Tibial nerve (tissue), 4 donors: Measurements from ENCODE around the gene SLC16A8. TPM values are rescaled to one million over a fixed set of nuclear protein-coding genes. Genes with fewer than 3 reads are reported as not detected.

Experiments
- DNase-seq, 2 donors: peaks; one replicate each; pipeline ENCODE4 v3.0.0-alpha.2; 2019; ENCODE audit warnings: low spot score in 2 of 2
- H3K27ac ChIP-seq, 4 donors: fragments of 200-600 bp; sonication (generic) in 3 of 4; one replicate each; pipeline ENCODE4 v1.5.1; 2017 to 2019; ENCODE audit warnings: mild to moderate bottlenecking in 1 of 4
- H3K27me3 ChIP-seq, 2 donors: fragments of 200-600 bp; sonication (generic) in 1 of 2; one replicate each; pipeline versions ENCODE4 v1.5.1 to v1.6.0; 2017 to 2019
- H3K36me3 ChIP-seq, 3 donors: fragments of 200-600 bp; sonication (generic); one replicate each; pipeline ENCODE4 v1.5.1; 2018 to 2019
- H3K4me1 ChIP-seq, 4 donors: fragments of 200-600 bp; sonication (generic) in 3 of 4; one replicate each; pipeline ENCODE4 v1.5.1; 2017 to 2019
- H3K4me3 ChIP-seq, 4 donors: fragments of 200-600 bp; sonication (generic) in 3 of 4; one replicate each; pipeline ENCODE4 v1.5.1; 2017 to 2019; ENCODE audit warnings: mild to moderate bottlenecking in 1 of 4, moderate library complexity in 1 of 4
- H3K9me3 ChIP-seq, 4 donors: fragments of 200-600 bp; sonication (generic) in 3 of 4; one replicate each; pipeline ENCODE4 v1.5.1; 2017 to 2019
- EP300 ChIP-seq, 2 donors: sonication (generic); formaldehyde crosslinking; IDR thresholded peaks; one replicate each; pipeline ENCODE4 v1.6.1; 2017; ENCODE audit warnings: antibody characterized with exemption in 2 of 2, mild to moderate bottlenecking in 1 of 2
- POLR2A ChIP-seq, 2 donors: fragments of 450-650 bp; IDR thresholded peaks; one replicate each; pipeline ENCODE4 v1.6.1; 2017; ENCODE audit warnings: antibody characterized with exemption in 2 of 2, mild to moderate bottlenecking in 2 of 2, moderate library complexity in 2 of 2
- WGBS, 2 donors: methylation state at CpG; one replicate each; pipeline ENCODE4 v1.1.5; 2018; 5-methylcytosine and 5-hydroxymethylcytosine counted together
- total RNA-seq, 4 donors: library from RNA; depleted of rRNA; stranded (reverse); fragments of >200 nt; gene quantifications; one replicate each; pipeline ENCODE4 v1.1.0, GENCODE V29; 2016
- TF ChIP-seq, protein P1 (sequence below), 5 experiments: fragments of 200-600 bp in 3 of 5; fragments of 450-650 bp in 2 of 5; sonication (generic) in 3 of 5; IDR thresholded peaks; one replicate each; pipeline ENCODE4 v1.5.1; 2016 to 2019; ENCODE audit warnings: antibody characterized with exemption in 5 of 5, mild to moderate bottlenecking in 3 of 5, moderate library complexity in 2 of 5

SLC16A8 gene
- total RNA-seq, 4 donors from 2014 or later = 0.98 to 1.8 (median 1.4) TPM

DNA sequence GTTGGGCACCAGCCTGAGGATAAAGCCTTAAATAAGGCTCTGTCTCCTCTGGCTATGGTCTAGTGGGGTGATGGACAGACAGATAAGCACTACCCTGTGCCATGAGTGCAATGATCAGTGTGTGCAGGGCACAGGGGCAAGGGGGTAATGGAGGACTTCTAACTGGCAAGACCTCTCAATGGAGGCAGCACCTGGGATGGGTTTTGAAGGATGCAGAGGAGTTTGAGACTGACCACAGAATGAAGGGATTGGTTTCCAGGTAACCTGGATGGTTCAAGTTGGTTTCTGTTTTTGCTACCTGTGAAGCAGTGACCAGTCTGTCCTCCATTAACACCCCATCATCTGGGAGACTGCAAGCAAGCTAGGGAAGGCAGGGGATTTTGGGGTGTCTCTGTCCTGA lies 54.6 kb downstream of the SLC16A8 start:
- TF ChIP-seq, protein P1, sequence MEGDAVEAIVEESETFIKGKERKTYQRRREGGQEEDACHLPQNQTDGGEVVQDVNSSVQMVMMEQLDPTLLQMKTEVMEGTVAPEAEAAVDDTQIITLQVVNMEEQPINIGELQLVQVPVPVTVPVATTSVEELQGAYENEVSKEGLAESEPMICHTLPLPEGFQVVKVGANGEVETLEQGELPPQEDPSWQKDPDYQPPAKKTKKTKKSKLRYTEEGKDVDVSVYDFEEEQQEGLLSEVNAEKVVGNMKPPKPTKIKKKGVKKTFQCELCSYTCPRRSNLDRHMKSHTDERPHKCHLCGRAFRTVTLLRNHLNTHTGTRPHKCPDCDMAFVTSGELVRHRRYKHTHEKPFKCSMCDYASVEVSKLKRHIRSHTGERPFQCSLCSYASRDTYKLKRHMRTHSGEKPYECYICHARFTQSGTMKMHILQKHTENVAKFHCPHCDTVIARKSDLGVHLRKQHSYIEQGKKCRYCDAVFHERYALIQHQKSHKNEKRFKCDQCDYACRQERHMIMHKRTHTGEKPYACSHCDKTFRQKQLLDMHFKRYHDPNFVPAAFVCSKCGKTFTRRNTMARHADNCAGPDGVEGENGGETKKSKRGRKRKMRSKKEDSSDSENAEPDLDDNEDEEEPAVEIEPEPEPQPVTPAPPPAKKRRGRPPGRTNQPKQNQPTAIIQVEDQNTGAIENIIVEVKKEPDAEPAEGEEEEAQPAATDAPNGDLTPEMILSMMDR (IDR thresholded peaks at IDR 0.05) = no peak
- TF ChIP-seq EP300 (IDR thresholded peaks at IDR 0.05) = no peak
- no peak for TF ChIP-seq POLR2A (IDR thresholded peaks at IDR 0.05)
- no peaks in the 10 kb centered on the region for H3K9me3 ChIP-seq
- H3K27ac ChIP-seq = peak overlapping the region; percentile 79 to 96 (median 86)
- no peaks in the 10 kb centered on the region for H3K36me3 ChIP-seq
- no peak for DNase-seq
- H3K4me3 ChIP-seq = no peak overlapping the region
- H3K27me3 ChIP-seq = no peaks in the 10 kb centered on the region
- peaks cover 0 to 98% (median 69%) of the 10 kb centered on the region in 4 donors for H3K4me1 ChIP-seq

DNA sequence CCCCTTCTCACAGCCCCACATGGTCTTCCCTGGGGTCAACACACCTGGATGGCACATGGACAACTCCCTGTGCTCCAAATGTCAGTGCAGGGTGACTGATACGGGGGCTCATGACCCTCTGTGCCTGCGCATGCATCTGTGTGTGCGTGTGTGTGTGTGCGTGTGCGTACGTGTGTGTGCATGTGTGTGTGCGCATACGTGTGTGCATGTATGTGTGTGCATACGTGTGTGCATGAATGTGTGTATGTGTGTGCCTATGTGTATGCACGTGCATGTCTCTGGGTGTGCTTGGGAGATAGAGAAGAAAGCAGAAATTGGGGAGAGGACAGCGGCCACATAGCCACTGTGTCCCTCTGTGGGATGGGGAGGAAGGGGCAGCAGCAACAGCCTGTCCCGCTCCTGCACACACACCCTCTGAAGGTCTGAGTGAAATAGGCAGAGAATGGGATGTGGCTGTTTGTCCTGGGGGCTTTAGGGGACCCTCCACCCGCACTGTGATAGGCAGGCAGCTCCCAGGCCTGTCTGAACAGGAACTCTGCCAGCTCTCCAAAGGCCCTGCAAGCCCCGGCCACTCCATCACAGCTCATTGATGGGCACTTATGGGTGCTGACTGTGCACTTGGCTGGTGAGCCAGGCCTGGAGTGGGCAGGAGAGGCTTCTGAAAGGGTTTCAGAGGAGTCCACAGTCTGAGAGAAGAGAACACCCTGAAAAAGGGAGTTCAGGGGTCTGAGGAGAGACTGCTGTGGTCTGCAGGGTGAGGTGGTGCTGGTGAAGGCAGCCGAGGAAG lies 55.4 kb downstream of the SLC16A8 start:
- no peak for TF ChIP-seq POLR2A (IDR thresholded peaks at IDR 0.05)
- TF ChIP-seq, protein P1 (IDR thresholded peaks at IDR 0.05) = no peak
- TF ChIP-seq EP300 (IDR thresholded peaks at IDR 0.05) = no peak
- DNase-seq = no peak
- WGBS, 2 donors = 69 to 71% methylated on average over 15 of the region's 15 CpGs
- peaks cover 0 to 93% (median 62%) of the 10 kb centered on the region in 4 donors for H3K4me1 ChIP-seq
- no peaks in the 10 kb centered on the region for H3K9me3 ChIP-seq
- no peaks in the 10 kb centered on the region for H3K27me3 ChIP-seq
- H3K4me3 ChIP-seq = no peak overlapping the region
- H3K36me3 ChIP-seq = no peaks in the 10 kb centered on the region
- H3K27ac ChIP-seq = peak overlapping the region; percentile 73 to 96 (median 86)

Other genes with a start within 250 kb of the SLC16A8 start
- gene ANKRD54, start 239.8 kb downstream of the SLC16A8 start, total RNA-seq = 10 to 100 TPM; 51.6 to 76.1 (median 58.8) TPM
- 100 to 1,000 TPM; 271 to 291 (median 274) TPM for gene EIF3L, start 234.8 kb downstream of the SLC16A8 start, total RNA-seq
- 10 to 100 TPM; 10.7 to 34.5 (median 20.4) TPM for gene MICALL1, start 177.9 kb downstream of the SLC16A8 start, total RNA-seq
- under 1 TPM in 1 of 4 donors, not detected in 3; 0.21 TPM for gene C22orf23, start 130.6 kb downstream of the SLC16A8 start, total RNA-seq
- 100 to 1,000 TPM in 3 of 4 donors, 10 to 100 TPM in 1; 54.7 to 181 (median 120) TPM for gene POLR2F, start 130.5 kb downstream of the SLC16A8 start, total RNA-seq
- gene SOX10, start 99.6 kb downstream of the SLC16A8 start, total RNA-seq = 10 to 100 TPM; 59.9 to 94.0 (median 84.2) TPM
- gene PICK1, start 26.8 kb downstream of the SLC16A8 start, total RNA-seq = 10 to 100 TPM; 32.1 to 49.8 (median 44.2) TPM
- gene BAIAP2L2, start 26.5 kb upstream of the SLC16A8 start, total RNA-seq = 1 to 10 TPM in 3 of 4 donors, not detected in 1; 1.3 to 2.7 (median 2.1) TPM
- 10 to 100 TPM; 48.5 to 60.3 (median 55.1) TPM for gene PLA2G6, start 97.6 kb upstream of the SLC16A8 start, total RNA-seq
- gene MAFF, start 117.8 kb upstream of the SLC16A8 start, total RNA-seq = 100 to 1,000 TPM in 2 of 4 donors, 10 to 100 TPM in 2; 68.1 to 110 (median 96.8) TPM
- 100 to 1,000 TPM in 1 of 4 donors, 10 to 100 TPM in 3; 61.1 to 138 (median 72.0) TPM for gene TMEM184B, start 188.8 kb upstream of the SLC16A8 start, total RNA-seq
- 100 to 1,000 TPM; 122 to 235 (median 164) TPM for gene CSNK1E, start 233.2 kb upstream of the SLC16A8 start, total RNA-seq